Limb (tissue), 2 donors: ENCODE data around the gene ALDOB.

ENCODE experiments used
- DNase-seq, 2 donors: peaks; one replicate each; pipeline ENCODE4 v3.0.0-alpha.2; 2016; ENCODE audit errors: extremely low spot score in 2 of 2

ALDOB gene

GRCh38 chr9:101435601-101436079 lies at the start of gene ALDOB:
Gene ALDOB (minus strand): TSS chr9:101435774. CDS start chr9:101430887, 4,887 bp downstream.
- DNase-seq: no peak

DNA sequence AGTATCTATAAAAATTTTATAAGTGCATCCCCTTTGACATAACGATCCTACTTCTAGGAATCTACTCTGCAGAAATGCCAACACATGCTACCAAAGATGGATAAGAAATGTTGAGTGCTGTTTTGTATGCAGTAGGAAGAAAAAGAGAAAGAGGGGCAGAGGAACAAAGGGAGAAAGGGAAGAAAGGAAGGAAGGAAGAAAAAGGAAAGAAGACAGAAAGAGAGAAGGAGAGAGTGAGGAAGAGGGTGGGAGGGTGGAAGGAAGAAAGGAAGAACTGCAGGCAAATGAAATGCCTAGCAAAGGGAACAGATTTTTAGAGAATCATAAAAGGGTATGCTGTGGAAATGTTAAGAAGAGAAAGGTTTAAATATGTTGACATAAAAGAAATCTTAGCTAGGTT lies 48.5 kb upstream of the ALDOB start:
- no peak for DNase-seq

- DNase-seq: no peak
Measured at GRCh38 chr9:101481261-101481660, 45.7 kb upstream of the ALDOB start.

DNA sequence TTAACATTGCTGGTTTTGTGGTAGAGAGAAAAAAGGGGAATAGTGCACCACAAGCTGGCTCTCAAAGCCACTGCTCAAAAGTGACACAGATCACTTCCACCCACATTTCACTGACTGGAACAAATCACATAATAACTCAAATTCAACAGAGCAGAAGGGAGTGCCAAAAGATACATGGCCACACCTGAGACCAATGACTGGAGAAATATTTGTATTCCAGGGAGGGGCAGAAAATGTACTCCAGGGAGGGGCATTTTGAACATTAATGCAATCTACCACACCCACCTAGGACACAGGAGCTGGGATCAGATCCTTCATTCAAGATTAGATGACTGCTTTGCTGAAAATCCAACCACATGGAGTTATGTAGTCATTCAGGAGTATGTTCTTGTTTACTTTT lies 44.8 kb upstream of the ALDOB start:
- no peak for DNase-seq

DNA sequence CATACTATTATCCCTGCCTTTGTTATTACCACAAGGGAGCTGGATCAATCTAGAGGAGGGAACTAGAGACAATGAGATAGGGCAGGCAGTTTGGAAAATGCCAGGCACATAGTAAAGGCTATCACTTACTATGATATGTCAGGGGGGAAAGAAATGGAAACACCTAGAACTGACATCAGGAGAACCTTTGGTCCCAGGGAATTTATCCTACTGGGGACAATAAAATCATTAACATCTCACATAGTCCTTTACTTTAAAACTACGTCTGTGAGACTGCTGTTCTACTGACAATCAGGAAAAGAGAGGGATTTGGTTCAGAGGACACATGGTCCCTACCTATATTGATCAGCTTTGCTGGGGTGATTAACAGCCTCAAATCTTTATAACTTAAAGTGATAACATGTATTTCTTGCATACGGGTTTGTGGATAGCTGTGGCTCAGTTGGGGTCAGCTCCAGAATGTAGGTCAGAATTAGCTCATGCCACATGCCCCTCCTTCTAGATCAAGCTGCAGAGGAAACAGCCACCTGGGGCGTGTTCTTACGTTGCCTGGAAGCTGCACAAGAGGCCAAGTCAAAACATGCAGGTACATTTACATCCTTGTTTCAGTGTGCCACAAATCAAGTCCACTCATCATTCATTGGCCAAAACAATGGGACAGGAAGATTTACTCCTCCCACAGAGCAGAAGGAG lies 43.9 kb upstream of the ALDOB start:
- no peak for DNase-seq

DNA sequence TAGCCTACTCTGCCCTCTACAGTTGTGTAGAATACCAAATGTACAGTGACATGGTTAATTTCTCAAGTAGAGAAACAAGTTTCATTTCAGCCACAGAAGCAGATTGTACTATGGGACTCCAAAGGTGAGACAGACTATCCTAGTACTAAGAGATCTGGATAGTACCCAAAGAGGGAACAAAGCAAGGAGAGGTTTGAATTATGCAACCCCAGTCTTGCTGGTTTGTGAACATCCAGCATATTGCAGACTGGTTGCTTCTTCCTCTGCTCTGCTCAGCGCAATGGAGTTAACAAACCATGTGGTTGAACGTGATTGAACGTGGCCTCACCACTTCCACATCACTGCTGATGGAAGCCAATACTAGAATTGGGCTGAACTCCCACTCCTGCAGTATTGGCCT lies 43.3 kb upstream of the ALDOB start:
- no peak for DNase-seq

GRCh38 chr9:101478444-101478843 lies 42.9 kb upstream of the ALDOB start:
- DNase-seq: no peak

DNA sequence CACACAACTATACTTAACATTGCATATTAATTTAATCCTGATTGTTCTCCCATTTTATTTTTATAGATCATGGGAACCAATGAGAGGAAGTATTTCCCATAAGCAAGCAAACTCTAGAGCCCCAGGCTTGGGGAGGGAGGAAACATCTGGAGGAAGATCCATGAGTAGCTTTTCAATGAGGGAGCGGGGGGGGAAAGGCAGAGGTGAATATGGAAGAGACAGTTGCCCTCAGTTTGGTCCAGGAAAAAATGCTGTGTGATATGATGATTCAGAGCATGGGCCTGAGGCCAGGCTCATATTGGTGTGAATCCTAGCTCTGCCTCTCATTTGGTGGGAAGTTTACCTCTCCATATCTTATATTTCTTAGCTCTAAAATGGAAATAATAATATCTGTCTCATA lies 42.2 kb upstream of the ALDOB start:
- no peak for DNase-seq

- DNase-seq: no peak
Measured at GRCh38 chr9:101477214-101477613, 41.6 kb upstream of the ALDOB start.

GRCh38 chr9:101476576-101477208 lies 41.1 kb upstream of the ALDOB start:
- no peak for DNase-seq

DNA sequence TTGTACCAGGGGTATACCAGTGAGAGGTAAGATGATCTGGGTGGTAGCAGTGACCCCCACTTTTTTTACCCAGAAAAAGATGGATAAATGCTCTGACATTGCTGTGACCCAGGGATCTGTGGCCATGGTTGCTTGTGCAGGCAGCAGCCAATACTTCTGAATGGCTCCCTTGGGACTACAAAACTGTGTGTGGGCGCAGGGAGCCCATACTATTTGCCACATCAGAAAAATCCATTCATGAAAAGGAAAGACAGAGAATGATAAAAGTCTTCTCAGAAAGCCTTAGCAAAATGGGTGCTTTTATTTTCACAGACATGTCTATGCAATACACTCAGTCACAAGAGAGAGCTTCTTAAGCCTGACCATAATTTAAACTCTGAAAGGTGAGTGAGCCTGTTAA lies 37.3 kb upstream of the ALDOB start:
- no peak for DNase-seq

GRCh38 chr9:101470929-101471328 lies 35.4 kb upstream of the ALDOB start:
- DNase-seq: no peak

GRCh38 chr9:101470021-101470420 lies 34.4 kb upstream of the ALDOB start:
- DNase-seq: no peak

DNA sequence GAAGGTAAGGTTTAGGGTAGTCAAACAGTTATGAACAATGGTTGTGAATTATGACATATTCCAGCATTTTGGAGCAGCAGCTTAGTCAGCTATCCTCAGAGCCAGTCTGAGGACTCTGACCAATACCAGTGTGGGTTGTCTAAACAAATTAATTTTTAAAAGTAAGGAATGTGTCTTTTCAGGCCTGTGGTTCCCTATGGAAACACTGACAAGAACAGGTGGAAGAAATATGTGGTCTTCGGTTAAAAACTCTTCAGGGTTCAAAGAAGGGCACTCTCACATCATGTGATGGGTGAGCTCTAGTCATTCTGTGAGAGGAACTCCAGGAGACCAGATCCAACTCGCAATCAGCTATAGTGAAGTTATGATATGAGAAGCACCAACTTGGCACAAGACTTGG lies 33.5 kb upstream of the ALDOB start:
- DNase-seq: no peak

DNA sequence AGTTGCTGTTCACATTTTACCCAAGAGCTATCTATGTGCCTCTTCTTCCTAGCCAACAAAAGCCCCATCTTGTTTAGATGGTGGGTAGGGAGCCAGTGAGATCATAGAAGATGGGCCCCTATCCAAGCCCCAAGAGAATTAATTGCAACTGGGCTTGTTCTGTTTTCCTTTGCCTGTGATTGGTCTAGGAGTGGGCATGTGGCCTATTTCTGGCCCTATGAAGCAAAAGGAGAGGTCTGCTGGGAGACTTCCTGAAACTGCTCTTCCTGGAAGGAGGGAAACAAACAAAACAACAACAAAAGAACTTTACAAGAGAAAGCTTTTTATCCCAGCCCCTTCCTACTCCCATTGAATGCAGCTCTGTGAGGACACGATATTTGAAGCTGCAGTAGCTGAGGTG lies 32.5 kb upstream of the ALDOB start:
- no peak for DNase-seq

GRCh38 chr9:101467690-101468089 lies 32.1 kb upstream of the ALDOB start:
- no peak for DNase-seq

DNA sequence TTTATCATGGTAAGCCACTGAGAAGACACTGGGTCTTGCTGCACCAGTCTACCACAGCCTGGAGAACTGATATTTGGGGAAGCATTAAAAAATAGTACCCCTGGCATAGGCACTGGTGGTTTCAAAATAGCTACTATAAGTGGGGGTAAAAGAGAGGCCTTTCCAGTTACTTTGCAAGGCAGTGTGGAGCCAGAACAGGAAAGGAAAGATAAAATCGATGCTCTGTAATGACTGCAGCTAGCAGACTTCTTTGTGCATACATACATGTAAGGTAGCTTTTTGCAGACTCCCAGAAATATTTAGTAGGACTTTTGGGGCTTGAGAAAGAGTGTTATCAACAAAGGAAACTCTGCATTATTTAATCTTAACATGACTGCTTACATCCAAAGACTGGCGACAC lies 31.3 kb upstream of the ALDOB start:
- DNase-seq: no peak

- DNase-seq: no peak
Measured at GRCh38 chr9:101465326-101465915, 29.8 kb upstream of the ALDOB start.

DNA sequence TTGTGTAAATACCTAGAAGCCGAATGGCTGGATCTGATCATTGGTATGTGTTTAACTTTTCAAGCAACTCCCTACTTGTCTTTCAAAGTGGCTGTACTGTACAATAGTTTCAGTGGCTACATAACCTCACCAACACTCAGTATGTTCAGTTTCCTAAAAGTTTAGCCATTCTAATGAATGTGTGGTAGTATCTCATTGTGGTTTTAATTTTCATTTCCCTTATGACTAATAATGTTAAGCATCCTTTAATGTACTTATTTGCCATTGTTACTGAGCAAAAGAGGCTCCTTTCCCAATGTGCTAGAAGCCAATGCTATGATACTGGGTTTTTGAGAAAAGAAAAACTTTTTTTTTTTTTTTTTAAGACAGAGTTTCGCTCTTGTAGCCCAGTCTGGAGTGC lies 27.8 kb upstream of the ALDOB start:
- DNase-seq: no peak

DNA sequence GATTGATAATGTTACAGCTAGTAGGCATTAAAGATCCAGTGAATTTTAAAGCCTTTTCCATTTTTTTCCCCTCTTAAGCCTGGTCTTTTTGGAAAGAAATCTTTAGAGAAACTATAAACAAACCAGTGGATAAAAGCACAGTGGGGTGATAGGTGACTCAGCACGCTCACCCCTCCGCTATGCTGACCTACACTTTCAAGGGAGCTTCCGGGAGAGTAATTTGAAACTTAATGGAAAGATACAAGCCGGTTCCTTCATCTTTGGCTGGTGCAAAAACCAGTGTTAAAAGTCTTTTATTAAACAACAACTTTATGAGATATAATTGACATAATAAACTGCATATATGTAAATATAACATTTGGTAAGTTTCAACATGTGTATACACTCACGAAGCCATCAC lies 27.0 kb upstream of the ALDOB start:
- no peak for DNase-seq

- DNase-seq: no peak
Measured at GRCh38 chr9:101460965-101461364, 25.4 kb upstream of the ALDOB start.

GRCh38 chr9:101458963-101459631 lies 23.5 kb upstream of the ALDOB start:
- peak in 1 of 2 donors; percentile 44 for DNase-seq
